ENCODE results near the gene PEAK1. TPM values are rescaled to one million over a fixed set of nuclear protein-coding genes. Genes with fewer than 3 reads are reported as not detected.
"Not testable (repeated sequence)": the region's sequence is repeated elsewhere in the genome, so short reads cannot be mapped to it uniquely, and the experiment has no call there.

The PEAK1 gene
- total and polyA plus RNA-seq, 9 of the 15 experiments (the other 6 are each of a cell fraction or from before 2014, with no cell fraction given), result 0.99 to 22.4 (median 10.8) TPM

DNA sequence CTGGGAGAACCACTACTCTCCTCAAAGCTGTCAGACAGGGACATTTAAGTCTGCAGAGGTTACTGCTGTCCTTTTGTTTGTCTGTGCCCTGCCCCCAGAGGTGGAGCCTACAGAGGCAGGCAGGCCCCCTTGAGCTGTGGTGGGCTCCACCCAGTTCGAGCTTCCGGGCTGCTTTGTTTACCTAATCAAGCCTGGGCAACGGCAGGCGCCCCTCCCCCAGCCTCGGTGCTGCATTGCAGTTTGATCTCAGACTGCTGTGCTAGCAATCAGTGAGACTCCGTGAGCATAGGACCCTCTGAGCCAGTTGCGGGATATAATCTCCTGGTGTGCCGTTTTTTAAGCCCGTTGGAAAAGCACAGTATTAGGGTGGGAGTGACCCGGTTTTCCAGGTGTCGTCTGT lies 263.9 kb downstream of the PEAK1 start:
- H3K4me2 ChIP-seq (ENCODE audit: insufficient read depth, low read length); H3K9ac ChIP-seq (ENCODE audit: insufficient read depth in 1 of 2, low read depth in 2 of 2, low read length in 2 of 2); FAIRE-seq; H3K27me3 ChIP-seq (ENCODE audit: control insufficient read depth in 2 of 2, insufficient read depth in 2 of 2, low read length in 2 of 2); H3K79me2 ChIP-seq (ENCODE audit: control insufficient read depth, insufficient read depth, low read length); in situ Hi-C loops (cut with MboI); POLR2A ChIA-PET; DNase-seq (ENCODE audit: extremely low read depth in 1 of 4, low spot score in 3 of 4); H3K9me3 ChIP-seq (replicated peaks; ENCODE audit: control insufficient read depth, insufficient read depth, low read depth, low read length); CTCF ChIA-PET (ENCODE audit: low intra/inter-chr PET ratio); H3K4me1 ChIP-seq (replicated peaks in 1 of 2; ENCODE audit: control insufficient read depth in 2 of 2, insufficient read depth in 2 of 2, low read length in 2 of 2); H3K4me3 ChIP-seq; H2AFZ ChIP-seq (ENCODE audit: low read depth, low read length); BruUV-seq (replicated peaks); H4K20me1 ChIP-seq (replicated peaks; ENCODE audit: control insufficient read depth, insufficient read depth, low read length); H3K9me1 ChIP-seq (ENCODE audit: control insufficient read depth, insufficient read depth, low read length); intact Hi-C loops (cut with micrococcal nuclease); H3K36me3 ChIP-seq (ENCODE audit: control insufficient read depth, insufficient read depth, low read length); H3K27ac ChIP-seq (ENCODE audit: extremely low read depth, low read depth, low read length); ATAC-seq: not testable (repeated sequence)
- WGBS (ENCODE audit: insufficient coverage, low coverage, missing lambda C conversion rate), result 81% methylated on average over 6 of the region's 11 CpGs

DNA sequence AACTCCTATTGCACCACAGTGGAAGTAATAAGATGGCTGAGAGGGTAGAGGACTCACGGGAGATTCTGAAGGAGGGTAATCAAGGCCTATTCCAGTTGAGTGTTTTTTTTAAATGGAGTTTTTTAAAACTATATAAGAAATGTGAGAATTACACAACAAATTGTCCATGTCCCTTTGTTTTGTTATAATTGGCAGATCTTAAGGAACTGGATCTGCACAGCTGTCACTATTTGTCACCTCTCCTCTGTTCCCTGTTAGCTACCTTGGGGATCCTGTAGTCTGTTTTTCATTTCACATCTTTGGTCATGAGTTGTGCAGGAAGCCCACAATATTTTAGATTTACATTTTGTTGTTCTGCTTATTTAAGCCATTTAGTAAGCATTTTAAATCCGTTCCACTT lies 271.7 kb downstream of the PEAK1 start:
- CTCF ChIA-PET (ENCODE audit: low intra/inter-chr PET ratio), result no interaction called here
- TF ChIP-seq, protein P1, sequence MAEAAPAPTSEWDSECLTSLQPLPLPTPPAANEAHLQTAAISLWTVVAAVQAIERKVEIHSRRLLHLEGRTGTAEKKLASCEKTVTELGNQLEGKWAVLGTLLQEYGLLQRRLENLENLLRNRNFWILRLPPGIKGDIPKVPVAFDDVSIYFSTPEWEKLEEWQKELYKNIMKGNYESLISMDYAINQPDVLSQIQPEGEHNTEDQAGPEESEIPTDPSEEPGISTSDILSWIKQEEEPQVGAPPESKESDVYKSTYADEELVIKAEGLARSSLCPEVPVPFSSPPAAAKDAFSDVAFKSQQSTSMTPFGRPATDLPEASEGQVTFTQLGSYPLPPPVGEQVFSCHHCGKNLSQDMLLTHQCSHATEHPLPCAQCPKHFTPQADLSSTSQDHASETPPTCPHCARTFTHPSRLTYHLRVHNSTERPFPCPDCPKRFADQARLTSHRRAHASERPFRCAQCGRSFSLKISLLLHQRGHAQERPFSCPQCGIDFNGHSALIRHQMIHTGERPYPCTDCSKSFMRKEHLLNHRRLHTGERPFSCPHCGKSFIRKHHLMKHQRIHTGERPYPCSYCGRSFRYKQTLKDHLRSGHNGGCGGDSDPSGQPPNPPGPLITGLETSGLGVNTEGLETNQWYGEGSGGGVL (CRISPR knock-in tag; IDR thresholded peaks at IDR 0.05), result no peak
- TF ChIP-seq TGIF2 (CRISPR knock-in tag; IDR thresholded peaks at IDR 0.05) (no peak), CBX8 (IDR thresholded peaks at IDR 0.05; ENCODE audit: borderline replicate concordance, extremely low read depth, low read depth, low read length, poor library complexity, severe bottlenecking) (no peak), KAT2B (IDR thresholded peaks at IDR 0.05; ENCODE audit: low read depth, low read length) (no peak), U2AF2 (optimal IDR thresholded peaks at IDR 0.05; ENCODE audit: low read depth, low read length) (no peak), ZNF133 (CRISPR knock-in tag; IDR thresholded peaks at IDR 0.05) (no peak), KLF6 (CRISPR knock-in tag; IDR thresholded peaks at IDR 0.05; ENCODE audit: borderline replicate concordance) (no peak), SREBF2 (CRISPR knock-in tag; IDR thresholded peaks at IDR 0.05) (no peak), STAT5B (CRISPR knock-in tag; IDR thresholded peaks at IDR 0.05) (no peak), SMARCA5 (IDR thresholded peaks at IDR 0.05) (no peak)
- TF ChIP-seq, protein P2, sequence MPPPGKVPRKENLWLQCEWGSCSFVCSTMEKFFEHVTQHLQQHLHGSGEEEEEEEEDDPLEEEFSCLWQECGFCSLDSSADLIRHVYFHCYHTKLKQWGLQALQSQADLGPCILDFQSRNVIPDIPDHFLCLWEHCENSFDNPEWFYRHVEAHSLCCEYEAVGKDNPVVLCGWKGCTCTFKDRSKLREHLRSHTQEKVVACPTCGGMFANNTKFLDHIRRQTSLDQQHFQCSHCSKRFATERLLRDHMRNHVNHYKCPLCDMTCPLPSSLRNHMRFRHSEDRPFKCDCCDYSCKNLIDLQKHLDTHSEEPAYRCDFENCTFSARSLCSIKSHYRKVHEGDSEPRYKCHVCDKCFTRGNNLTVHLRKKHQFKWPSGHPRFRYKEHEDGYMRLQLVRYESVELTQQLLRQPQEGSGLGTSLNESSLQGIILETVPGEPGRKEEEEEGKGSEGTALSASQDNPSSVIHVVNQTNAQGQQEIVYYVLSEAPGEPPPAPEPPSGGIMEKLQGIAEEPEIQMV (tag; conservative IDR thresholded peaks at IDR 0.05; ENCODE audit: low read depth), result no peak
- TF ChIP-seq, protein P3, sequence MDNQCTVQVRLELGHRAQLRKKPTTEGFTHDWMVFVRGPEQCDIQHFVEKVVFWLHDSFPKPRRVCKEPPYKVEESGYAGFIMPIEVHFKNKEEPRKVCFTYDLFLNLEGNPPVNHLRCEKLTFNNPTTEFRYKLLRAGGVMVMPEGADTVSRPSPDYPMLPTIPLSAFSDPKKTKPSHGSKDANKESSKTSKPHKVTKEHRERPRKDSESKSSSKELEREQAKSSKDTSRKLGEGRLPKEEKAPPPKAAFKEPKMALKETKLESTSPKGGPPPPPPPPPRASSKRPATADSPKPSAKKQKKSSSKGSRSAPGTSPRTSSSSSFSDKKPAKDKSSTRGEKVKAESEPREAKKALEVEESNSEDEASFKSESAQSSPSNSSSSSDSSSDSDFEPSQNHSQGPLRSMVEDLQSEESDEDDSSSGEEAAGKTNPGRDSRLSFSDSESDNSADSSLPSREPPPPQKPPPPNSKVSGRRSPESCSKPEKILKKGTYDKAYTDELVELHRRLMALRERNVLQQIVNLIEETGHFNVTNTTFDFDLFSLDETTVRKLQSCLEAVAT (IDR thresholded peaks at IDR 0.05), result no peak

More for the DNA sequence above, 271.7 kb downstream of the PEAK1 start:
- DNase-seq (ENCODE audit: extremely low read depth in 1 of 4, low spot score in 3 of 4) (no peak), ATAC-seq (no peak), FAIRE-seq (no peak)
- no peaks in the 10 kb centered on the region for H4K20me1 ChIP-seq (replicated peaks; ENCODE audit: control insufficient read depth, insufficient read depth, low read length)
- H3K4me3 ChIP-seq, result no peak overlapping the region
- no peaks in the 10 kb centered on the region for H3K9me1 ChIP-seq (ENCODE audit: control insufficient read depth, insufficient read depth, low read length)
- in situ Hi-C loops (cut with MboI), result no loop called here
- POLR2A ChIA-PET, result interaction anchor here (0.7 kb wide), 1 partner anchor 19 kb away, joined by 3 read pairs; no protein-coding TSS in a partner anchor
- no peaks in the 10 kb centered on the region for H3K36me3 ChIP-seq (ENCODE audit: control insufficient read depth, insufficient read depth, low read length)
- no peak overlapping the region for H2AFZ ChIP-seq (ENCODE audit: low read depth, low read length)
- 60% methylated on average over 2 of the region's 2 CpGs for WGBS (ENCODE audit: insufficient coverage, low coverage, missing lambda C conversion rate)
- no peak overlapping the region for H3K27ac ChIP-seq (ENCODE audit: extremely low read depth, low read depth, low read length)
- no peaks in the 10 kb centered on the region for H3K79me2 ChIP-seq (ENCODE audit: control insufficient read depth, insufficient read depth, low read length)
- H3K9me3 ChIP-seq (replicated peaks; ENCODE audit: control insufficient read depth, insufficient read depth, low read depth, low read length), result no peaks in the 10 kb centered on the region
- H3K4me1 ChIP-seq (replicated peaks in 1 of 2; ENCODE audit: control insufficient read depth in 2 of 2, insufficient read depth in 2 of 2, low read length in 2 of 2), result no peaks in the 10 kb centered on the region
- H3K4me2 ChIP-seq (ENCODE audit: insufficient read depth, low read length), result no peak overlapping the region
- BruUV-seq (replicated peaks), result no TSS peak
- no peak overlapping the region for H3K9ac ChIP-seq (ENCODE audit: insufficient read depth in 1 of 2, low read depth in 2 of 2, low read length in 2 of 2)
- intact Hi-C loops (cut with micrococcal nuclease), result no loop called here
- H3K27me3 ChIP-seq (ENCODE audit: control insufficient read depth in 2 of 2, insufficient read depth in 2 of 2, low read length in 2 of 2), result no peaks in the 10 kb centered on the region

Data from K562 (cell line).